ENCODE measurements around the gene SIK2. TPM values are rescaled to one million over a fixed set of nuclear protein-coding genes. Genes with fewer than 3 reads are reported as not detected.
A peak's percentile ranks its signal among the peaks of the same experiment; 100 is the strongest.

The SIK2 gene
- total RNA-seq, 1 donor from 2014 or later, result 16.3 TPM

- H3K27ac ChIP-seq (replicated peaks), result peak overlapping the region; percentile 69
- intact Hi-C loops (cut with micrococcal nuclease), result no loop called here
- no peak overlapping the region for H3K4me3 ChIP-seq
- TF ChIP-seq CTCF (IDR thresholded peaks at IDR 0.05; ENCODE audit: borderline replicate concordance), result no peak
- no peak for DNase-seq
- H3K9me3 ChIP-seq (replicated peaks), result no peaks in the 10 kb centered on the region
- H3K27me3 ChIP-seq (ENCODE audit: low read depth), result no peaks in the 10 kb centered on the region
- peaks cover 99% of the 10 kb centered on the region for H3K36me3 ChIP-seq
- H3K4me1 ChIP-seq, result peaks cover 52% of the 10 kb centered on the region
Observed at GRCh38 chr11:111759376-111759775, 157.1 kb downstream of the SIK2 start.

- TF ChIP-seq CTCF (IDR thresholded peaks at IDR 0.05; ENCODE audit: borderline replicate concordance), result no peak
Observed at GRCh38 chr11:111759778-111760407, 157.6 kb downstream of the SIK2 start.

GRCh38 chr11:111761036-111761435, 158.8 kb downstream of the SIK2 start:
- H3K4me1 ChIP-seq, result peaks cover 69% of the 10 kb centered on the region
- H3K27ac ChIP-seq (replicated peaks), result peak overlapping the region; percentile 69
- H3K36me3 ChIP-seq, result peaks cover 88% of the 10 kb centered on the region
- DNase-seq, result no peak
- intact Hi-C loops (cut with micrococcal nuclease), result no loop called here
- no peaks in the 10 kb centered on the region for H3K9me3 ChIP-seq (replicated peaks)
- H3K27me3 ChIP-seq (ENCODE audit: low read depth), result no peaks in the 10 kb centered on the region
- TF ChIP-seq CTCF (IDR thresholded peaks at IDR 0.05; ENCODE audit: borderline replicate concordance), result no peak
- no peak overlapping the region for H3K4me3 ChIP-seq

More at GRCh38 chr11:111759778-111760407, 157.6 kb downstream of the SIK2 start:
- intact Hi-C loops (cut with micrococcal nuclease), result no loop called here
- no peak for DNase-seq
- no peaks in the 10 kb centered on the region for H3K27me3 ChIP-seq (ENCODE audit: low read depth)
- H3K27ac ChIP-seq (replicated peaks), result peak overlapping the region; percentile 69
- no peak overlapping the region for H3K4me3 ChIP-seq
- H3K9me3 ChIP-seq (replicated peaks), result no peaks in the 10 kb centered on the region
- peaks cover 57% of the 10 kb centered on the region for H3K4me1 ChIP-seq
- H3K36me3 ChIP-seq, result peaks cover 99% of the 10 kb centered on the region

GRCh38 chr11:111762526-111762925, 160.3 kb downstream of the SIK2 start:
- H3K27me3 ChIP-seq (ENCODE audit: low read depth), result no peaks in the 10 kb centered on the region
- DNase-seq, result no peak
- no peaks in the 10 kb centered on the region for H3K9me3 ChIP-seq (replicated peaks)
- H3K4me1 ChIP-seq, result peaks cover 77% of the 10 kb centered on the region
- no peak for TF ChIP-seq CTCF (IDR thresholded peaks at IDR 0.05; ENCODE audit: borderline replicate concordance)
- peaks cover 73% of the 10 kb centered on the region for H3K36me3 ChIP-seq
- no peak overlapping the region for H3K4me3 ChIP-seq
- intact Hi-C loops (cut with micrococcal nuclease), result no loop called here
- no peak overlapping the region for H3K27ac ChIP-seq (replicated peaks)

- no peak for DNase-seq
- intact Hi-C loops (cut with micrococcal nuclease), result no loop called here
- no peaks in the 10 kb centered on the region for H3K27me3 ChIP-seq (ENCODE audit: low read depth)
- peaks cover 68% of the 10 kb centered on the region for H3K36me3 ChIP-seq
- no peak overlapping the region for H3K27ac ChIP-seq (replicated peaks)
- H3K9me3 ChIP-seq (replicated peaks), result no peaks in the 10 kb centered on the region
- no peak overlapping the region for H3K4me3 ChIP-seq
- peaks cover 77% of the 10 kb centered on the region for H3K4me1 ChIP-seq
- TF ChIP-seq CTCF (IDR thresholded peaks at IDR 0.05; ENCODE audit: borderline replicate concordance), result no peak
Observed at GRCh38 chr11:111762981-111763643, 160.9 kb downstream of the SIK2 start.
